Measurements from ENCODE around the gene SPON1. TPM values are rescaled to one million over a fixed set of nuclear protein-coding genes. Genes with fewer than 3 reads are reported as not detected.

SPON1 gene
- total RNA-seq, 2 experiments from 2014 or later: 0.08 to 0.36 TPM

- CTCF ChIA-PET: no interaction called here
- POLR2A ChIA-PET: no interaction called here
Observed at GRCh38 chr11:13942378-13942777, 20.1 kb upstream of the SPON1 start.

GRCh38 chr11:13942971-13943381 lies 19.5 kb upstream of the SPON1 start:
- ChIA-PET CTCF (interaction anchor here (1.0 kb wide), 1 partner anchor 9 kb away, joined by 3 read pairs; no protein-coding TSS in a partner anchor), POLR2A (interaction anchor here (0.6 kb wide), 1 partner anchor 1580 kb away, joined by 3 read pairs; no protein-coding TSS in a partner anchor)

- CTCF ChIA-PET: interaction anchor here (1.0 kb wide), 1 partner anchor 8 kb away, joined by 3 read pairs; no protein-coding TSS in a partner anchor
- POLR2A ChIA-PET: no interaction called here
Observed at GRCh38 chr11:13944016-13944415, 18.5 kb upstream of the SPON1 start.

- ChIA-PET CTCF (no interaction called here), POLR2A (no interaction called here)
Observed at GRCh38 chr11:13944911-13945425, 17.6 kb upstream of the SPON1 start.

GRCh38 chr11:13947379-13947778 lies 15.1 kb upstream of the SPON1 start:
- ChIA-PET POLR2A (no interaction called here), CTCF (interaction anchor here (1.1 kb wide), 1 partner anchor 9 kb away, joined by 3 read pairs; no protein-coding TSS in a partner anchor)

- ChIA-PET POLR2A (no interaction called here), CTCF (no interaction called here)
Observed at GRCh38 chr11:13949876-13950275, 12.6 kb upstream of the SPON1 start.

GRCh38 chr11:13952221-13952620 lies 10.3 kb upstream of the SPON1 start:
- POLR2A ChIA-PET: no interaction called here
- CTCF ChIA-PET: interaction anchor here (1.0 to 1.6 kb wide), 2 partner anchors 9 to 322 kb away, joined by 3 read pairs; no protein-coding TSS in a partner anchor

- POLR2A ChIA-PET: no interaction called here
Observed at GRCh38 chr11:13952668-13953067, 9.9 kb upstream of the SPON1 start.

GRCh38 chr11:13954591-13954990 lies 7.9 kb upstream of the SPON1 start:
- ChIA-PET CTCF (interaction anchor here (1.8 kb wide), 1 partner anchor 9 kb away, joined by 8 read pairs; the partner anchor contains the start of gene SPON1), POLR2A (no interaction called here)

More at GRCh38 chr11:13952668-13953067, 9.9 kb upstream of the SPON1 start:
- CTCF ChIA-PET: interaction anchor here (1.0 to 1.6 kb wide), 2 partner anchors 9 to 322 kb away, joined by 3 read pairs; no protein-coding TSS in a partner anchor

GRCh38 chr11:13955971-13956421 lies 6.5 kb upstream of the SPON1 start:
- ChIA-PET POLR2A (no interaction called here), CTCF (interaction anchor here (0.9 to 2.3 kb wide), 8 partner anchors 7 to 292 kb away, joined by 3 to 8 read pairs (median 5); partner anchors contain the start of gene SPON1)

GRCh38 chr11:13956988-13957387 lies 5.5 kb upstream of the SPON1 start:
- CTCF ChIA-PET: interaction anchor here (0.7 to 2.3 kb wide), 7 partner anchors 9 to 291 kb away, joined by 3 to 7 read pairs (median 5); no protein-coding TSS in a partner anchor

GRCh38 chr11:13958641-13959400 lies 3.7 kb upstream of the SPON1 start:
- POLR2A ChIA-PET: no interaction called here
- CTCF ChIA-PET: no interaction called here

More at GRCh38 chr11:13956988-13957387, 5.5 kb upstream of the SPON1 start:
- POLR2A ChIA-PET: no interaction called here

GRCh38 chr11:13962198-13962561 lies 343 bp upstream of the SPON1 start:
- ChIA-PET POLR2A (interaction anchor here (0.6 kb wide), 1 partner anchor 500 kb away, joined by 3 read pairs; no protein-coding TSS in a partner anchor), CTCF (interaction anchor here (0.7 to 1.8 kb wide), 5 partner anchors 9 to 493 kb away, joined by 3 to 5 read pairs (median 3); no protein-coding TSS in a partner anchor)

GRCh38 chr11:13963169-13963948 lies 836 bp downstream of the SPON1 start:
- POLR2A ChIA-PET: no interaction called here

GRCh38 chr11:13963949-13964770 lies 1.6 kb downstream of the SPON1 start:
- ChIA-PET CTCF (interaction anchor here (0.9 to 2.1 kb wide), 7 partner anchors 8 to 491 kb away, joined by 3 to 8 read pairs (median 5); no protein-coding TSS in a partner anchor), POLR2A (no interaction called here)

More at GRCh38 chr11:13963169-13963948, 836 bp downstream of the SPON1 start:
- CTCF ChIA-PET: interaction anchor here (0.9 to 2.1 kb wide), 8 partner anchors 8 to 492 kb away, joined by 3 to 8 read pairs (median 4); no protein-coding TSS in a partner anchor

GRCh38 chr11:13964771-13965074 lies 2.2 kb downstream of the SPON1 start:
- POLR2A ChIA-PET: no interaction called here
- CTCF ChIA-PET: interaction anchor here (1.5 kb wide), 1 partner anchor 184 kb away, joined by 5 read pairs; no protein-coding TSS in a partner anchor

GRCh38 chr11:13965337-13965736 lies 2.8 kb downstream of the SPON1 start:
- POLR2A ChIA-PET: no interaction called here
- CTCF ChIA-PET: interaction anchor here (1.5 kb wide), 1 partner anchor 184 kb away, joined by 5 read pairs; no protein-coding TSS in a partner anchor

GRCh38 chr11:13966013-13966412 lies 3.5 kb downstream of the SPON1 start:
- POLR2A ChIA-PET: no interaction called here
- CTCF ChIA-PET: no interaction called here

GRCh38 chr11:13966486-13966885 lies 4.0 kb downstream of the SPON1 start:
- ChIA-PET CTCF (no interaction called here), POLR2A (no interaction called here)

All from activated CD8-positive, alpha-beta memory T cell treated with anti-CD3 and anti-CD28 coated beads for 36 hours (primary cell).